GM13977 (cell line): ENCODE data around the gene MNX1.

Experiments
- DNase-seq: peaks from one replicate; pipeline ENCODE4 v3.0.0; 2012; ENCODE audit warnings: low spot score
- in situ Hi-C: fragments of 300-500 bp; cut with MboI; formaldehyde crosslinking; loops from one replicate; pipeline ENCODE4 v1.12.0; 2022; ENCODE audit warnings: low sequenced_read_pairs, low pct_unique_long_range_greater_than_20kb, mixed read lengths, inconsistent platforms; ENCODE audit not compliant: unreplicated experiment
- TF ChIP-seq, protein P1 (sequence below): IDR thresholded peaks from 2 replicates; pipeline ENCODE4 v1.5.1; 2012; ENCODE audit warnings: mild to moderate bottlenecking, control low read depth; ENCODE audit not compliant: insufficient read depth; ENCODE audit errors: extremely low read depth, missing control alignments

MNX1 gene

DNA sequence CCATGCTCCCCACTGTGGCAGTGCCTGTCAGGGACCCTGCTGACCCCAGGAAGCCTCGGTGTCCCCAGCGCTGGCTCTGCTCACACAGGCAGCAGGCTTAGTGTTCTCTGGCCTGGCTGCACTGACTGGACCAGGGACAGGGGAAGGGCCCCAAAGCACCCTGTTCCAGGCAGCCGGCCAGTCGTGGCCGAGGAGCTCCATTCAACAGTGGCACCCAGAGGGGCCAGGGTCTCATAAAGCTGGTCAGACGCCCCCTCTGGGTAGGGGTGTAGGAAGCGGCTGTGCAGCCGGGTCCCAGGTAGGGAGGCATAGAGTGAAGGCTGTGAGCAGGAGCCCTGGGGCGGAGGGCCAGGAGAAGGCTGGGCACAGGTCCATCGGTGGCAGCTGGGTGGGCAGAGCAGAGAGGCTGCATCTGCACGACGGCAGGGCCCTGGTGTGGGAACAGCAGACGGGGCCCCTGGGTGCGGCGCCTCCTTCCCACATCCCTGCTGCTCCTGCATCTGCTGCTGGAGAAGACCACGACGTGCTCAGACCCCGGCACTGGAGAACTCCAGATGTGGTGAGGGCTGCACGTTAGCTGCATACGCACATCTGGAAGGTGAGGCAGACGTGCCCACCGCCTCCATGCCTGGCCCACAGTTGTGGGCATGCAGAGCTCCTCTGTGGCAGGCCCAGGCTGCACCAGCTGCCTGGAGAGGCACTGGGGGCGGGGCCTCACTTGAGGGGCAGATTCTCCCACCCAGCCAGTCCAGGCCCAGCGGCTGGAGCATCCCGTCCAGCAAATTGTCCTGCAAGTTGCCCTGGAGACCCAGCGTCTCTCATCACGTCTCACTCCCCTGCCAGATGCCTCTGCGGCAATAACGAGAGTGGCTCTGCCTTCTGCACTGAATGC is 25.1 kb downstream of the MNX1 start:
- DNase-seq, result no peak
- in situ Hi-C loops, result no loop called here
- TF ChIP-seq, protein P1, sequence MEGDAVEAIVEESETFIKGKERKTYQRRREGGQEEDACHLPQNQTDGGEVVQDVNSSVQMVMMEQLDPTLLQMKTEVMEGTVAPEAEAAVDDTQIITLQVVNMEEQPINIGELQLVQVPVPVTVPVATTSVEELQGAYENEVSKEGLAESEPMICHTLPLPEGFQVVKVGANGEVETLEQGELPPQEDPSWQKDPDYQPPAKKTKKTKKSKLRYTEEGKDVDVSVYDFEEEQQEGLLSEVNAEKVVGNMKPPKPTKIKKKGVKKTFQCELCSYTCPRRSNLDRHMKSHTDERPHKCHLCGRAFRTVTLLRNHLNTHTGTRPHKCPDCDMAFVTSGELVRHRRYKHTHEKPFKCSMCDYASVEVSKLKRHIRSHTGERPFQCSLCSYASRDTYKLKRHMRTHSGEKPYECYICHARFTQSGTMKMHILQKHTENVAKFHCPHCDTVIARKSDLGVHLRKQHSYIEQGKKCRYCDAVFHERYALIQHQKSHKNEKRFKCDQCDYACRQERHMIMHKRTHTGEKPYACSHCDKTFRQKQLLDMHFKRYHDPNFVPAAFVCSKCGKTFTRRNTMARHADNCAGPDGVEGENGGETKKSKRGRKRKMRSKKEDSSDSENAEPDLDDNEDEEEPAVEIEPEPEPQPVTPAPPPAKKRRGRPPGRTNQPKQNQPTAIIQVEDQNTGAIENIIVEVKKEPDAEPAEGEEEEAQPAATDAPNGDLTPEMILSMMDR, result no peak

DNA sequence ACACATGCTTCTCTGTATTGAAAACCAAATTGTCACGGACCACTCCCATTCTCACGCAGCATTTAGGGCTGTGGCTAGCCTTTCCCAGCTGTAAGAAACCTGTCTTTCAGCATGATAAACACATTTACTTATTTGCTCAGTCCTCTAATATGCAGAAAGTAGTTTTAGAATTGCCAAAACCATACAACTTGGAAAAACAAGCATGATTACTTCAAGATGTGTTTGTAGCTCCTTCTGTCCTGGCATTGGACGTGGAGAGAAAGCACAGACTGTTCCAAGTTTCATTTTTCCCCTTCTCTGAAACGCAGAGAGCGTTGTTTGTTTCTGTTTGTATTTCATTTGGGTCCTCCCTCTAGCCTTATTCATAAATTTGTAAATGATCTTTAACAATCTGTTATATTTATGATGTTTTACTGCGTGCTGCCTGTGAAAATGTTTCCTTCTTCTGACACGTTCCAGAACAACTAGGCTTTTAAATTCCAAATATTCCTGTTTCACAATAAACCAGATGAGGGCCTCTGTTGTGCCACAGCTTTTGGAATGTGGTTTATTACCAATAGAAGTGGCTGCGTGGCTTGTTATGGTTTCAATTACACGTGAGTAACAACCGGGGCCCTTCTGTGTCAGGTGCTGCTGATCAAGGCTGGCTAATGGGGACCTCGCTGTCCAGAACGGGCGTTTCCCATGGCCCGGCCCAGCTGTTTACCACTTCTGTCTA is 26.1 kb downstream of the MNX1 start:
- TF ChIP-seq, protein P1, result no peak
- in situ Hi-C loops, result no loop called here

DNA sequence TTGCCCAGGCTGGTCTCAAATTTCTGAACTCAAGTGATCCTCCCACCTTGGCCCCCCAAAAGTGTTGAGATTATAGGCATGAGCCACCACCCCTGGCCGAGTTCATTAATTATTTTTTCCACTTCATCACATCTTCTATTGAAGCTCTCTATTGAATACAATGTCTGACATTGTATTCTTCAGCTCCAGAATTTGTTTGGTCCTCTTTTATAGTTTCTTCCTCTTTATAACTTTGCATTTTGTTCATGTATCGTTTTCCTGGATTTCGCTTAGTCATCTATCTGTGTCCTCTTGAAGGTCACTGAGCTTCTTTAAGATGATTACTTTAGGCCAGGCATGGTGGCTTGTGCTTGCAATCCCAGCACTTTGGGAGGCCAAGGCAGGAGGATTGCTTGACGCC is 30.8 kb downstream of the MNX1 start:
- TF ChIP-seq, protein P1, result no peak
- DNase-seq, result no peak
- in situ Hi-C loops, result no loop called here

More for the DNA sequence above, 26.1 kb downstream of the MNX1 start:
- DNase-seq, result no peak

DNA sequence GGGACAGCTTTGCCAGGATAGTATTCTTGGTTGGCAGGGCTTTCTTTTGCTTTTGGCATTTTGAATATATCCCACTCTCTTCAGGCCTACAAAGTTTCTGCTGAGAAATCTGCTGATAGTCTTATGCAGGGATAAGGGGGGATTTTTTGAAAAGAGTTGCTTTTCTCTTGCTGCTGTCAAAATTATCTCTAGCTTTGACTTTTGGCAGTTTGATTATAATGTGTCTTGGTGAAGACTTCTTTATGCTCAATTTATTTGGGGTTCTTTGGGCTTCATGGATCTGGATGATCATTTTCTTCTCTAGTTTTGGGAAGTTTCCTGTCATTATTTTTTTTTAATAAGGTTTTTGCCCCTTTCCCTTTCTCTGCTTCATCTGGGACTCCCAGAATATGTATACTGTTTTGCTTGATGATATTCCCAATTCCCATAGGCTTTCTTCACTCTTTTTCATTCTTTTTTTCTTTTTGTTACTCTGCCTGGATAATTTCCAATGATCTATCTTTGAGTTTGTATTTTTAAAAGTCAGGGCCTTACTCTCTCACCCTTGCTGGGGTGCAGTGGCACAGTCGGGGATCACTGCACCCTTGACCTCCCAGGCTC is 31.4 kb downstream of the MNX1 start:
- in situ Hi-C loops, result no loop called here
- DNase-seq, result no peak
- TF ChIP-seq, protein P1, result no peak

DNA sequence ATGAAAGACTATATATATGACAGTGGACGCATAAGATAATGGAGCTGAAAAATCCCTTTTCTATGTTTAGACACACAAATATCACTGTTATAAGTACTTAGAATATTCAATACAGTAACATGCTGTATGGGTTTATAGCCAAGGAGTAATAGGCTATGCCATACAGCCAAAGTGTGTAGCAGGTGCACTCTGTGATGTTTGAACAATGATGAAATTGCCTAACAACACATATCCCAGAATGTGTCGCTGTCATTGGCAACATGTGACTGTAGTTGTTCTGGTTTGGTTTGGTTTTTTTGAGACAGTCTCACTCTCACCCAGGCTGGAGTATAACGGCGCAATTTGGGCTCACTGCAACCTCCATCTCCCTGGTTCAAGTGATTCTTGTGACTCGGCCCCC is 34.8 kb downstream of the MNX1 start:
- in situ Hi-C loops, result no loop called here
- TF ChIP-seq, protein P1, result no peak
- DNase-seq, result no peak

DNA sequence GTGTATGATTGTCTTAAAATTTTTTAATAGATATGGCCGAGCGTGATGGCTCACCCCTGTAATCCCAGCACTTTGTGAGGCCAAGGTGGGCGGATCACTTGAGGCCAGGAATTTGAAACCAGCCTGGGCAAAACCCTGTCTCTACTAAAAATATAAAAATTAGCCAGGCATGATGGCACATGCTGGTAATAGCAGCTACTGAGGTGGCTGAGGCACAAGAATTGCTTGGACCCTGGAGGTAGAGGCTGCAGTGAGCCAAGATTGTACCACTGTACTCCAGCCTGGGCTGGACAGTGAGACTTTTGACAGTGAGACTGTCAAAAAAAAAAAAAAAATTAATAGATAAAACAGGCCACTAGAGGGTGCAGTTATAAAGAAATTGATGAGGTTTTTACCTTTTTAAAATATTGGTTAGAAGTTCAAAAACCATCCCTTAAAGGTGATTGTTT is 40.5 kb downstream of the MNX1 start:
- in situ Hi-C loops, result loop anchor here (25.0 kb wide), 1 partner anchor 292 kb away; no protein-coding TSS in a partner anchor
- TF ChIP-seq, protein P1, result peak; percentile 21
- DNase-seq, result no peak
